SK-N-MC (cell line): ENCODE data around the gene SLC2A6.

Experiments
- EZH2 ChIP-seq: fragments of 200-600 bp; sonication (generic); IDR thresholded peaks from one replicate; pipeline ENCODE4 v1.6.1; 2017; ENCODE audit warnings: antibody characterized with exemption
- FOXP2 ChIP-seq: optimal IDR thresholded peaks from 2 replicates; pipeline ENCODE3; 2011; ENCODE audit warnings: mild to moderate bottlenecking, moderate library complexity; ENCODE audit not compliant: insufficient read depth; ENCODE audit errors: extremely low read length, control extremely low read depth
- POLR2AphosphoS5 ChIP-seq: IDR thresholded peaks from 2 replicates; pipeline ENCODE4 v1.6.1; 2012; ENCODE audit warnings: mild to moderate bottlenecking, low read depth, low read length, borderline replicate concordance

GRCh38 chr9:133465984-133466383 lies 12.9 kb downstream of the SLC2A6 start:
- no peak for TF ChIP-seq EZH2
- no peak for TF ChIP-seq POLR2AphosphoS5
- no peak for TF ChIP-seq FOXP2
